Esophagus squamous epithelium (tissue), 4 donors: ENCODE results near the gene FMN2.

ENCODE experiments used
- CTCF ChIP-seq, 6 experiments: fragments of 450-650 bp in 4 of 6; fragments of 200-600 bp in 2 of 6; sonication (generic) in 2 of 6; IDR thresholded peaks; one replicate each; pipeline ENCODE4 v1.5.1; 2016 to 2019; ENCODE audit warnings: antibody characterized with exemption in 6 of 6, mild to moderate bottlenecking in 4 of 6, moderate library complexity in 4 of 6
- POLR2A ChIP-seq, 4 donors: fragments of 450-650 bp; IDR thresholded peaks; one replicate each; pipeline ENCODE4 v1.6.1; 2017; ENCODE audit warnings: antibody characterized with exemption in 4 of 4, mild to moderate bottlenecking in 4 of 4, moderate library complexity in 3 of 4

- TF ChIP-seq CTCF (IDR thresholded peaks at IDR 0.05) (no peak), POLR2A (IDR thresholded peaks at IDR 0.05) (no peak)
Measured at GRCh38 chr1:240487493-240487892, 395.8 kb downstream of the FMN2 start.
